HG03442 (cell line): Measurements from ENCODE around the gene MYG1.
"Not testable (repeated sequence)": the region's sequence is repeated elsewhere in the genome, so short reads cannot be mapped to it uniquely, and the experiment has no call there.

Experiments used
- ATAC-seq: cut with Tn5 transposase; IDR thresholded peaks from one replicate; pipeline ENCODE4 v1.9.1; 2021; ENCODE audit warnings: mild to moderate bottlenecking, moderate library complexity; ENCODE audit not compliant: unreplicated experiment

Gene MYG1

DNA sequence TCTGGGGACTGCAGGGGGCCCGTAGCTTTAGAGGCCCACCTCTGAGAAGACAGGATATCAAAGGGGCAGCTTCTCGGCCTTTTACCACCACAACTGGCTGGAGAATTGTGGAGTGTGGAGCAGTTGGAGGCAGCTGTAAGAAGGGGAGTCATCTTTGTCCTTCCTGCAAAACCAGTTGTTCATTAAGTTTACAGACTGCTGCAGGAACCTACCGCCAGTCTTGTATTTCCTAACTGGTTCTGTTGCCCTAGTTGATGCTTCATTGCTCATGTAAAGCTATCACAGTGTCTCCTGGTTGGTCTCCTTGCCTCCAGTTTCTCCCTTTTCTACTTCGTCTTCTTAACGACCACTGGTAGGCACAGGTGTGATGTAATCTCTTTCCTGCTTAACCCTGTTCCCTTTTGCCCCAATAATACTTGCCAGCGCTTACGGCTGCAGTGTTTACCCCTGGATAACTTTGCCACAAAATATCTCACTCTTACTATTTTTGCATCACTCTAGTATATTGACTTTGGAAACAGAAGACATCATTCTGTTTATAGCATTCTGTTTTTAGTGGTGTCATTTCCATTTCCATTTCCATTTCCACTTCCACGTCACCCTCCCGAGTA, 19.5 kb upstream of the MYG1 start:
- ATAC-seq, result no peak

DNA sequence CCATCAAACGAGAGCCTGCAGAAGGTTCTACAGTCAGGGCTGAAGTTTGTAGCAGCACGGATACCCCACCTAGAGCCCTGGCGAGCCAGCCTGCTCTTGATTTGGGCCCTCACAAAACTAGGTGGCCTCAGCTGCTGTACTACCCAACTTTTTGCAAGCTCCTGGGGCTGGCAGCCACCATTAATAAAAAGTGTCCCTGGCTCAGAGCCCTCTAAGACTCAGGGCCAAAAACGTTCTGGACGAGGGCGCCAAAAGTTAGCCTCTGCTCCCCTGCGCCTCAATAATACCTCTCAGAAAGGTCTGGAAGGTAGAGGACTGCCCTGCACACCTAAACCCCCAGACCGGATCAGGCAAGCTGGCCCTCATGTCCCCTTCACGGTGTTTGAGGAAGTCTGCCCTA, 13.0 kb upstream of the MYG1 start:
- no peak for ATAC-seq

DNA sequence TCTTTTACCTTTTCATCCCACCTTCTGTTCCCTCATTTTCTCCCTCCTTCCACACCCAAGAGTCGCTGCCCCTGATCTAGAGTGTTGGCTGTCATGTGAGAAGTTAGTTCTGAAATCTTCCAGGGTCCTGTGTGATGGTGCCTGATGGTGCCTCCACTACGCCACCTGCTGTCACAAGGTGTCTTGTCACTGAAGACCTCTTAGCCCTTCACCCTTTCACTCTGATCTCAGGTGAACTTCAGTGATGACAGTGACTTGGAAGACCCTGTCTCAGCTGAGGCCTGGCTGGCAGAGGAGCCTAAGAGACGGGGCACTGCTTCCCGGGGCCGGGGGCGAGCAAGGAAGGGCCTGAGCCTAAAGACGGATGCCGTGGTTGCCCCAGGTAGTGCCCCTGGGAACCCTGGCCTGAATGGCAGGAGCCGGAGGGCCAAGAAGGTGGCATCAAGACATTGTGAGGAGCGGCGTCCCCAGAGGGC, 11.7 kb upstream of the MYG1 start:
- no peak for ATAC-seq

DNA sequence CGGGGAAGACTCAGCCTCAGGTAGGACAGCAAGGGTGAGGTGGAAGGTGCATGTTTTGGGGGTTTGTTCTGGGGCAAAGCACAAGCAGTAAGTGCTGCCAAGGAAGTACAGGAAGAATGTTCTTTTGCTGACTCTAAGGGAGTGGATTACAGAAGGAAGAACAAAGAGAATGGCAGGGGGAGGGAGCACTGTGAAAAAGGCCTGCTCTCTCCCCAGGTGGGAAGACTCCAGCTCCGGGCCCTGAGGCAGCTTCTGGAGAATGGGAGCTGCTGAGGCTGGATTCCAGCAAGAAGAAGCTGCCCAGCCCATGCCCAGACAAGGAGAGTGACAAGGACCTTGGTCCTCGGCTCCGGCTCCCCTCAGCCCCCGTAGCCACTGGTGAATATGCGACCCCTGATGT, 11.2 kb upstream of the MYG1 start:
- no peak for ATAC-seq

DNA sequence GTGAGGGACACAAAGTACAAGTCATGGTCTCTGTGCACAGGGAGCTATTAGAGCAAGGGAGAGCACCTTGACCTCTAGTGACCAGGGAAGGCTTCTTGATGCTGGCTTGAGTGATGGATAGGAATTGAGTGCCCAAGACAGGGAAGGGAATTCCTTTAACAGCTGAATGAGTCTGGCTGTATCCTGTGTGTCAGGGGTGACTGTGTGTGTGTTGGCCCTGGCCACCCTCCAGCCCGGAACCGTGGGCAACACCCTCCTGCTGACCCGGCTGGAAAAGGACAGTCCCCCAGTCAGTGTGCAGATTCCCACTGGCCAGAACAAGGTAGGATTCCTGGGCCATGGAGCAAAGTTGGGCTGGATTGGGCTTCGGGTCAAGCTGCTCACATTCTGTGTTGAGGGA, 9.6 kb upstream of the MYG1 start:
- no peak for ATAC-seq

DNA sequence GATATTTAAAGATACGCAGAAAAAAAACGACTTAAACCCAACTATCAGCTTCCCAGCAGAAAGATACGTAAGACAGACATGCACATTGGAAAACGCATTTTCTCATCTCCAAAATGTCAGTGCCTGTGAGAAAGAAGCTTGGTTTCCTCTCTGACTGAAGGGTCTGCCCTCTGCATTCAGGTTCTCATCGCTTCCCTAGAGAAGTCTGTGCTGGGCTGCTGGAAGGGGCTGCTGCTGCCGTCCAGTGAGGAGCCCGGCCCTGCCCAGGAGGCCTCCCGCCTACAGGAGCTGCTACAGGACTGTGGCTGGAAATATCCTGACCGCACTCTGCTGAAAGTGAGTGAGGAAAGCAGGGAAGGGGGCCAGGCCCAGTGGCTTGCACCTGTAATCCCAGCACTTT, 8.8 kb upstream of the MYG1 start:
- no peak for ATAC-seq

DNA sequence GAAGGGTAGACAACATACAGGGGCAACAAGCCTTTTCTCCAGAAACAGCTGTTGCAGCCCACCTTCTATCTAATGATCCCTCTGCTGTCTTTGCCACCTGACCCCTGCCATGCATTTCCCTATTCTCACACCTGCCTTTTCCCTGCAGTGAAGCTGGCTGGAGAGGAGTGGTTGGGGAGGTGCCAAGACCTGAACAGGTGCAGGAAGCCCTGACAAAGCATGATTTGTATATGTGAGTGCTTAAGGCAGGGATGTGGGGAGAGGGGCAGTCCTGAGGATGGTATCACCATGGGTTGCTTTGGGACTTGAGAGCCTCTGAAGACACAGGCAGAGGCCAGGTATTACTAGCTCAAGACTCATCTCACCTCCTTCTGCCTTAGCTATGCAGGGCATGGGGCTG, 7.1 kb upstream of the MYG1 start:
- ATAC-seq, result no peak

DNA sequence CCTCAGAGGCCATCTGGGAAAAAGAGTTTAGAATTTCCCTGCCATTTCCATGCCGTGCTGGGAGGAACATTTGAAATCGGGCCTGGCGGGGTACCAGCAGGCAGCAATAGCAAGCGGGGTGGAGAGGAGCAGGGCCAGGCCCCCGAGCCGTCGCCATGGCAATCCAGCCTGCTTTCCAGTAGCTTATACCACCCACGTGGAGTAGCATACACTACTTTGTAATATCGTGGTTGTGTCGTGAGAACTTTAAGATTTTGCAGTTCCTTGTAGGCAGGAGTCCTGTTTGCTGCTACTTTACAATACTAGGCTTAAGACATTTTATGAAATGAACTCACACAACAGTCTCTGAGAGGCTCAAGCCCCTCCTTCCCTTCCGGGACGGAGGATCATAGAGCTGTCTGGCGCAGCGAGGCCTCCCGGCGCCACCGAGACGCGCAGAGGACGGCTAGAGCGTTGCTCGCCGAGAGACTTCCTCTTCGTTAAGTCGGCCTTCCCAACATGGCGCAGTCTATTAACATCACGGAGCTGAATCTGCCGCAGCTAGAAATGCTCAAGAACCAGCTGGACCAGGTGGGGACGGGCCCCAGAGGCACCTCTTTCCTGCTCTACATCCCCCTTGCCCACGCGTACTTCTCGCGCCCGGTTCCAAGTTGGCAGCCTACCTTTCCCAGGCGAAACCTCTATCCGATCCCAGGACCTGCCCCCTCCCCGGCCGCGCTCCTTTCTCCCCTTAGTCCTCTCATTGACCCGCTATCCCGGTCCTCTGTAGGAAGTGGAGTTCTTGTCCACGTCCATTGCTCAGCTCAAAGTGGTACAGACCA, 4.2 kb upstream of the MYG1 start, which contains the start of gene PFDN5:
TSS of gene PFDN5 (plus strand) at position 473 of the 821 bp plus-strand sequence. CDS start at position 499, 26 bp downstream.
- peak; percentile 79 for ATAC-seq

DNA sequence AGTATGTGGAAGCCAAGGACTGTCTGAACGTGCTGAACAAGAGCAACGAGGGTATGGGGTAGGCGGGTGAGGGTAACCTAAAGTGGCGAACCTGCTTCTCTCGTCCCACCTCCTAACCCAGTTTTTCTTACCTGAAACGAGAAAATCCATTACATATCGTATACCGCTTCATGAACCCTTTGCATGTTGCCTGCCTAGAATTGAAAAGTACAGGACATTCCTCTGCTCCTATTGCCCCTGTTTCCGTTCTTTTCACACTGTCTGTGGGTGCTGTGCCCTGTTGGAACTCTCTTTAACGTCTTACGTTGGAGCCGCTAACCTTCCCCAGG, 3.6 kb upstream of the MYG1 start:
- ATAC-seq, result no peak

DNA sequence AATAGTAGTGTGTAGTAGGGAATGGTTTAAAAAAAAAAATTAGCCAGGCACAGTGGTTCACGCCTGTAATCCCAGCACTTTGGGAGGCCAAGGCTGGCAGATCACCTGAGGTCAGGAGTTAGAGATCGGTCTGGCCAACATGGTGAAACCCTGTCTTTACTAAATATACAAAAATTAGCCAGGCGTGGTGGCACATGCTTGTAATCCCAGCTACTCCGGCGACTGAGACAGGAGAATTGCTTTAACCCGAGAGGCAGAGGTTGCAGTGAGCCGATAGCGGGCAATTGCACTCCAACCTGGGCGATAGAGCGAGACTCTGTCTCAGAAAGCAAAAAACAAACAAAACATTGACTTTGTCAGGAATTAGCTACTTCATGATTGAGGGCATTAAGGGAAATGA, 2.4 kb upstream of the MYG1 start:
- ATAC-seq, result not testable (repeated sequence)

DNA sequence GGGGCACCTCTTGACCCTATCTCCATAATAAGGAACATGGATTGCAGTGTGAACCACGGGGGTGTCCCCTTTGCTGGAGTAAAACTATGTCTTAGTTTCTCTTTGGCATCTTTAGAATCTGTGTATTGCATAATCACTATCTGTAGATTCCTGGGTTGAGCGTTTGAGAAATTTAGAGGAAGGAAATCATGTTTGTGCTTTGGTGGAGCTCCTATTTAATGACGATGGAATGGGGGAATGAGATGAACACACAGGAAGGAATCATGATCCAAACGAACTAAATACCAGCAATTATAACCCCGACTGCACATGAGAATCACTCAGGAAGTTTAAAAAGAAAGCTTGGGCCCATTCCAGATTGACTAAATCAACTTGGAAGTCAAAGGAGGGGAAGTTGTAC, 1.3 kb upstream of the MYG1 start:
- ATAC-seq, result no peak

DNA sequence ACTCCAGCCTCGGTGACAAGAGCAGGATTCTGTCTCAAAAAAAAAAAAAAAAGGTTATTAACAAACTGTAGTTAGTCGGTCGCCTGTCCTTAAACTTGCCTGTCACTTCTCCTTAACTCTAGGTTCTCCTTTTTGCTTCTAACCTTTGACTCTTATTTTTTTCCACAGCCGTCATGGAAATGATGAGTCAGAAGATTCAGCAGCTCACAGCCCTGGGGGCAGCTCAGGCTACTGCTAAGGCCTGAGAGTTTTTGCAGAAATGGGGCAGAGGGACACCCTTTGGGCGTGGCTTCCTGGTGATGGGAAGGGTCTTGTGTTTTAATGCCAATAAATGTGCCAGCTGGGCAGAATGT, 418 bp upstream of the MYG1 start:
- no peak for ATAC-seq

DNA sequence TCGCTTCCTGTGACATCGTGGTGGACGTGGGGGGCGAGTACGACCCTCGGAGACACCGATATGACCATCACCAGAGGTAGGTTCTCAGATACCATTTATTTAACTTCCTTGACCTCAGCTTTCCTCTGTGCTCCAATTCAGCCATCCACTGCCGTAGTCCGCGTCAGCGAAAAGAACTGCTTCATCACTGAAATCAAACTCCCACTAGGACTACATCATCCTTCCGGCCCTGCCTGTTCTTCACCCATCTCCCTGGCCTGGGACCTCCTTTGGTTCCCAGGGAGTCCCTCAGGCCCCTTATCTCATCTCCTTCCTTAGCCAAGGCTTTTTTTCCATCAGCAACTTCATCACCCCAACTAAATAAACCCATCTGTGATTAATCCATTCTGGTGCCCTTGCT, 692 bp downstream of the MYG1 start:
- no peak for ATAC-seq

DNA sequence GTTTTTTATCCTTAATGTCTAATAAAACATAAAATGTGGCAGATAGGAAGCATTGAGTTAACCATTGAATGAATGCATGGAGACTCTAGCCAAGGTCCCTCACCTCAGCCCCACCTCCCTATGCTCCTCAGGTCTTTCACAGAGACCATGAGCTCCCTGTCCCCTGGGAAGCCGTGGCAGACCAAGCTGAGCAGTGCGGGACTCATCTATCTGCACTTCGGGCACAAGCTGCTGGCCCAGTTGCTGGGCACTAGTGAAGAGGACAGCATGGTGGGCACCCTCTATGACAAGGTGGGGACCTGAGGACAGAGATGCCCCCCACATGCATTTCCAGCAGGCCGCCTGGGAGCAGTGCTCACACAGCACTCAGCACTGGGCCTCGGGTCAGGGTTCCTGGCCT, 3.4 kb downstream of the MYG1 start:
- ATAC-seq, result no peak

DNA sequence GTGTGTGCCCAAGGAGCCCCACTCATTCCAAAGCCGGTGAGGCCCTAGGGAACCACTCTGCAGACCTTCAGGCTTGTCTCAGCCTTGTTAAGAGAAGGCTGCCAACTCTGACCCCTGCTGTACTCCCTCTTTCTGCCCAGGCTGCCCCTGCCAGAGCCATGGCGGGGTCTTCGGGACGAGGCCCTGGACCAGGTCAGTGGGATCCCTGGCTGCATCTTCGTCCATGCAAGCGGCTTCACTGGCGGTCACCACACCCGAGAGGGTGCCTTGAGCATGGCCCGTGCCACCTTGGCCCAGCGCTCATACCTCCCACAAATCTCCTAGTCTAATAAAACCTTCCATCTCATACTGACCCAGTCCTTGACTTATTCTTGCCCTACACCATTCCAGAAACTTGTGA, 7.3 kb downstream of the MYG1 start:
- no peak for ATAC-seq

DNA sequence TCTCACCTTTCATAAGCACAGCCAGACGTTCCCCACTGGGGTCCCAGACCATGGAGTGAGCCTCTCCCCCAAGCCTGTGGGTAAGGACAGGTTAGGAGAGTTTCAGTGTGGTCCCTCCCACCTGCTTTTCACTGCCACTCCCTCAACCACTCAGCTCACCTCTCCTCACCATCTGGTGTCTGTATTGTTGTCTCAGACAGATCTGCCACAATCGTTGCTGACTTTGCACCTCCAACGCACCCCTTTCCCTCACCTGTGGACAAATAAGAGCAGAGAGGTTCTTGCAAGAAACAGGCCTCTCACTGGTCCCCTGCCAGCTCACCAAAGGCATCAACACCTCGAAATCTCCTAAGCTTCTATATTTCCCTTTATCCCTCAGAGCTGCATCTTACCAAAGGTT, 8.8 kb downstream of the MYG1 start:
- ATAC-seq, result no peak

DNA sequence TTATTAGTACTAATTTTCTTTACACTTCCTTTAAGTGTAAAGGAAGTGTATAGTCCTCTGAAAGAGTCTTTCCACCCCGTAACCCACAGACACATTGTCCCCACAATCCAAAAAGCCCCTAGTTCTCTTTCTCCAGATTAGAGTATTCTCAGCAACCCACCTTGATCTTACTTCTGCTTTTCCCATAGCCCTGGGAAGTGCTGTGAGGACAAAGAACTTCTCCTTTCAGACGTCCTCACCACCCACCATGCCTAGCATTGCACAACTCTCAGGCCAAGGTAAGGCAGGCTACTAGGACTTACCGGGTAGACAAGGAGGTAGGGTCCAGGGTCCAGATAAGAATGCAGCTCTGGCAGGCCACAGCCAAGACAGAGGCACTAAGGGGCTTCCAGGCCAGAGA, 14.5 kb downstream of the MYG1 start:
- no peak for ATAC-seq

DNA sequence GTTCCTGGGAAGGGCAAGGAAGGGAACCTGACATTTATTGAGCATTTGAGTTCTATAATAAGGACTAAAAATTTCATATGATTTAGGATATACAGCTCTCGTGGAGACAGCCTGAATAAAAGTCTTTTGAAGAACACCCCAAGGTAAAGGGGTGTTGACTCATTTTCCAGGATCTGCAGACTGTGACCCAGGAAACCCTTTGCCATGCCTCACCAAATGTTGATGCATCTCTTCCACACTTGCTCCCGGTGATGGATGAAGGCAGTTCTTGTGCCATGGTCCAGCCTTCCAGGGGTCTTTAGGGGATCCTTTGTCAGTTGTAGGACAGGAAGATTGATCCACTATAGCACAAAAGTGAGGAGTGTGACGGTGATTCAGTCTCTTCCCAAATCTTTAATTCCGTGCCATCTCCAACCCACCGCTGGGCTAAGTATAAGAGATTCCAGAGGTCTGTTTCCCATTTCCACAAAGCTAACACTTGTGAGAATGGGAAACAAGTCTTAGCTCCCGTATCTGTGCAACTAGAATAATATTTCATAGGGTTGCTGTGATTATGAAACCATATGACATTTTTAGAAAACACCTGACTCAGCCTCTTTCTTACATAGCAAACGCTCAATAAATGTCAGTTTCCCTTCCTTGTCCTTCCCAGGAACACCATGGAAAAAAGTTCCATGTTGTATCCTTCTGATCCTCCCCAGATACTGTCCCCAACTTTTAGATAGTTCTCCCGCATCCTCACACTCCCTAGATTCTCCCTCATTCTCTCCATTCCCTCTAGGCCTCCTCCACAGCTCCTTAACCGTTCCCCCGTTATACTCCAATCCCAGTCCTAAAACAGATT, 21.1 kb downstream of the MYG1 start:
- no peak for ATAC-seq

DNA sequence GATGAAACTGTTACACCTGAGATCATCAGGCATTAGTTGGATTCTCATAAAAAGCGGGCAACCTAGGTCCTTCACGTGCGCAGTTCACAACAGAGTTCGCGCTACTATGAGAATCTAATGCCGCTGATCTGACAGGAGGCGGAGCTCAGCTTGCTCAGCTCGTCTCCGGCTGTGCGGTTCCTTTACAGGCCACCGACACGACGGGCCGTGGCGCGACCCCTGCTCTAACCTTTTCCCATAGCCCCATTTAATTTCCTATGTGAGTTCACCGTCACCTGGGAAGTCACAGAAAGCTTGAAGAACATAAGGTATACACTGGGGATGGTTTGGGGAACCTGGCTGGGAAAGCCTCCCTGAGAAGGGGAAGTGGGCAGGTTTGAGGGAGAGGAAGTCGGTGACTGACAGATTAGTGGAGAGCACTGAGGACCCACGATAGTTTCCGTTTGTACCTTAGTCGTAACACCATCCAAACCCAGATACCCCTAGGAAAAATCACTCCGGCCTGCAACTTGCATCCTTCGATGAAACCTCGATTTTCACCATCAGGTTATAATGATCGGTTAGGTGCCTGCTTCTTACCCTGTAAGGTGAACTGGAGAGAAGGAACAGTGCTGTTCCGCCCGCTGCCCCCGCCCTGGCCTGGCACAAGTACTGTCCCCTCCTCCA, 24.8 kb downstream of the MYG1 start:
- ATAC-seq, result peak; percentile 17

DNA sequence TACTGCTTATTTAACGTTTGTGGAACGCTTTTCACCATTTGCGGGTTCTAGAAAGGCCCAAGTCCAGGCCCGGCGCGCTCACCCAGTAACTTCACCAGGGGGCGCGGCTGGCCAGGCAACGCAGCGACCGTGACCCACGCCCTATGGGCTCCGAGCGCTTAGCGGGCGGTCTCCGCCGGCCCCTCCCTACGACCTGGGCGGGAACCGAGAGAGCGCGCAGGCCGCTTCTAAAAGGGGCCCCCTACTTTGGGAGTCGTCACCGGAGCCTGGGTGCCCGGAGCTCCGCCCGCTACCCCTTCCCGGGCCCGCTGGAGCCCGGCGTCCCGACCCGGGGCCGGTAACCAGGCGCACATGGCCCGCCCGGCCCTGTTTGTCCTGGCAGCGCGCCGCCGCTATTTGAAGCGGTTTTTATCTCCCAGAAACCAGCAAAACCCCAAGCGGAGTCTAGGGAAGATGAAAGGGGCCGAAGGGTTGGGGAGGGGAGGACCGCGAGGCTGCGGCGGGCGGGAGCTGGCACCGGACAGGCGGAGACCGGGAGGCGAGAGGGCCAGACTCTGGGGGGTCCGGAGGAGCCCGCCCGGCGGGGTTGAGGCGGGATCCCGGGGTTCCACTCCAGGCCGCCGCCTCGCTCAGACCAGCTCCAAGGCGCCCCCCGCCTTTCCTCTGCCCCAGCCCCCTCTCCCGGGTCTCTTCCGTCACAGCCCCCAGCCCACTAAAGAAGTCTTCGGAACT, 25.4 kb downstream of the MYG1 start:
- ATAC-seq, result peak; percentile 52
